ENCODE data around the gene PAQR7.

The PAQR7 gene

GRCh38 chr1:25885602-25886001 is 10.1 kb upstream of the PAQR7 start:
- Histone ChIP-seq H3K36me3 (ENCODE audit: control insufficient read depth, insufficient read depth, low read length) (no peaks in the 10 kb centered on the region), H3K27me3 (ENCODE audit: insufficient read depth, low read length, poor library complexity) (no peaks in the 10 kb centered on the region), H3K79me2 (ENCODE audit: control insufficient read depth, insufficient read depth, low read length) (no peaks in the 10 kb centered on the region), H3K27ac (ENCODE audit: low read depth, low read length) (no peak overlapping the region), H3K4me1 (ENCODE audit: control insufficient read depth, low read depth, low read length) (no peaks in the 10 kb centered on the region), H2BK120ac (ENCODE audit: low read depth, low read length) (no peak overlapping the region), H3K4ac (ENCODE audit: low read depth, low read length) (no peak overlapping the region), H2BK15ac (replicated peaks; ENCODE audit: low read depth) (no peak overlapping the region), H3K23ac (ENCODE audit: low read length) (no peak overlapping the region), H3K4me2 (ENCODE audit: low read length) (no peak overlapping the region), H2AK5ac (ENCODE audit: low read length) (no peak overlapping the region), H3K9ac (ENCODE audit: low read length) (no peak overlapping the region), H4K5ac (ENCODE audit: low read length) (no peak overlapping the region), H3K56ac (ENCODE audit: low read length) (no peak overlapping the region), H3K4me3 (ENCODE audit: low read length) (no peak overlapping the region), H4K8ac (ENCODE audit: low read depth, low read length) (no peak overlapping the region), H2BK5ac (ENCODE audit: low read length) (no peak overlapping the region), H3K18ac (ENCODE audit: low read length) (no peak overlapping the region), H3K79me1 (ENCODE audit: low read length) (no peaks in the 10 kb centered on the region)
- WGBS (ENCODE audit: extremely low coverage, insufficient coverage, low lambda C conversion rate), result no CpG with 5 or more reads among the region's 1 CpG
- no peak for DNase-seq

GRCh38 chr1:25881266-25881665 is 5.8 kb upstream of the PAQR7 start:
- no peak overlapping the region for H3K4ac ChIP-seq (ENCODE audit: low read depth, low read length)
- no peak overlapping the region for H4K5ac ChIP-seq (ENCODE audit: low read length)
- no peak overlapping the region for H2AK5ac ChIP-seq (ENCODE audit: low read length)
- no peak overlapping the region for H3K9ac ChIP-seq (ENCODE audit: low read length)
- no peak overlapping the region for H3K56ac ChIP-seq (ENCODE audit: low read length)
- H3K23ac ChIP-seq (ENCODE audit: low read length), result no peak overlapping the region
- H3K4me1 ChIP-seq (ENCODE audit: control insufficient read depth, low read depth, low read length), result no peaks in the 10 kb centered on the region
- no peak overlapping the region for H4K8ac ChIP-seq (ENCODE audit: low read depth, low read length)
- H3K27ac ChIP-seq (ENCODE audit: low read depth, low read length), result no peak overlapping the region
- no peaks in the 10 kb centered on the region for H3K36me3 ChIP-seq (ENCODE audit: control insufficient read depth, insufficient read depth, low read length)
- H2BK120ac ChIP-seq (ENCODE audit: low read depth, low read length), result no peak overlapping the region
- no peaks in the 10 kb centered on the region for H3K79me1 ChIP-seq (ENCODE audit: low read length)
- no peak overlapping the region for H3K4me2 ChIP-seq (ENCODE audit: low read length)
- H3K18ac ChIP-seq (ENCODE audit: low read length), result no peak overlapping the region
- DNase-seq, result no peak
- H2BK5ac ChIP-seq (ENCODE audit: low read length), result no peak overlapping the region
- H3K27me3 ChIP-seq (ENCODE audit: insufficient read depth, low read length, poor library complexity), result no peaks in the 10 kb centered on the region
- WGBS (ENCODE audit: extremely low coverage, insufficient coverage, low lambda C conversion rate), result no CpG with 5 or more reads among the region's 11 CpGs
- no peak overlapping the region for H2BK15ac ChIP-seq (replicated peaks; ENCODE audit: low read depth)
- no peaks in the 10 kb centered on the region for H3K79me2 ChIP-seq (ENCODE audit: control insufficient read depth, insufficient read depth, low read length)
- H3K4me3 ChIP-seq (ENCODE audit: low read length), result no peak overlapping the region

GRCh38 chr1:25880518-25880917 is 5.0 kb upstream of the PAQR7 start:
- no CpG with 5 or more reads among the region's 5 CpGs for WGBS (ENCODE audit: extremely low coverage, insufficient coverage, low lambda C conversion rate)
- H3K27ac ChIP-seq (ENCODE audit: low read depth, low read length), result no peak overlapping the region

GRCh38 chr1:25879675-25880074 is 4.2 kb upstream of the PAQR7 start:
- no peak overlapping the region for H3K18ac ChIP-seq (ENCODE audit: low read length)
- no peak overlapping the region for H3K4me3 ChIP-seq (ENCODE audit: low read length)
- no peaks in the 10 kb centered on the region for H3K27me3 ChIP-seq (ENCODE audit: insufficient read depth, low read length, poor library complexity)
- H3K4me1 ChIP-seq (ENCODE audit: control insufficient read depth, low read depth, low read length), result peaks cover 4% of the 10 kb centered on the region
- H3K36me3 ChIP-seq (ENCODE audit: control insufficient read depth, insufficient read depth, low read length), result no peaks in the 10 kb centered on the region
- H3K23ac ChIP-seq (ENCODE audit: low read length), result no peak overlapping the region
- H2BK5ac ChIP-seq (ENCODE audit: low read length), result no peak overlapping the region
- no peak overlapping the region for H3K4ac ChIP-seq (ENCODE audit: low read depth, low read length)
- H3K9ac ChIP-seq (ENCODE audit: low read length), result no peak overlapping the region
- H3K79me2 ChIP-seq (ENCODE audit: control insufficient read depth, insufficient read depth, low read length), result no peaks in the 10 kb centered on the region
- H2BK120ac ChIP-seq (ENCODE audit: low read depth, low read length), result no peak overlapping the region
- H2BK15ac ChIP-seq (replicated peaks; ENCODE audit: low read depth), result no peak overlapping the region
- H3K56ac ChIP-seq (ENCODE audit: low read length), result no peak overlapping the region
- no CpG with 5 or more reads among the region's 2 CpGs for WGBS (ENCODE audit: extremely low coverage, insufficient coverage, low lambda C conversion rate)
- H2AK5ac ChIP-seq (ENCODE audit: low read length), result no peak overlapping the region
- H3K27ac ChIP-seq (ENCODE audit: low read depth, low read length), result no peak overlapping the region
- H3K79me1 ChIP-seq (ENCODE audit: low read length), result no peaks in the 10 kb centered on the region
- H4K5ac ChIP-seq (ENCODE audit: low read length), result no peak overlapping the region
- no peak for DNase-seq
- H3K4me2 ChIP-seq (ENCODE audit: low read length), result no peak overlapping the region
- no peak overlapping the region for H4K8ac ChIP-seq (ENCODE audit: low read depth, low read length)

More at GRCh38 chr1:25880518-25880917, 5.0 kb upstream of the PAQR7 start:
- no peak overlapping the region for H4K5ac ChIP-seq (ENCODE audit: low read length)
- no peak overlapping the region for H3K4me3 ChIP-seq (ENCODE audit: low read length)
- H3K4me2 ChIP-seq (ENCODE audit: low read length), result no peak overlapping the region
- no peak overlapping the region for H4K8ac ChIP-seq (ENCODE audit: low read depth, low read length)
- H3K36me3 ChIP-seq (ENCODE audit: control insufficient read depth, insufficient read depth, low read length), result no peaks in the 10 kb centered on the region
- no peak overlapping the region for H2AK5ac ChIP-seq (ENCODE audit: low read length)
- no peak overlapping the region for H3K4ac ChIP-seq (ENCODE audit: low read depth, low read length)
- H3K9ac ChIP-seq (ENCODE audit: low read length), result no peak overlapping the region
- no peaks in the 10 kb centered on the region for H3K79me1 ChIP-seq (ENCODE audit: low read length)
- no peak overlapping the region for H3K18ac ChIP-seq (ENCODE audit: low read length)
- H2BK5ac ChIP-seq (ENCODE audit: low read length), result no peak overlapping the region
- peaks cover 2% of the 10 kb centered on the region for H3K4me1 ChIP-seq (ENCODE audit: control insufficient read depth, low read depth, low read length)
- DNase-seq, result no peak
- H3K56ac ChIP-seq (ENCODE audit: low read length), result no peak overlapping the region
- H2BK15ac ChIP-seq (replicated peaks; ENCODE audit: low read depth), result no peak overlapping the region
- no peak overlapping the region for H3K23ac ChIP-seq (ENCODE audit: low read length)
- H2BK120ac ChIP-seq (ENCODE audit: low read depth, low read length), result no peak overlapping the region
- no peaks in the 10 kb centered on the region for H3K27me3 ChIP-seq (ENCODE audit: insufficient read depth, low read length, poor library complexity)
- no peaks in the 10 kb centered on the region for H3K79me2 ChIP-seq (ENCODE audit: control insufficient read depth, insufficient read depth, low read length)

- Histone ChIP-seq H3K4me1 (ENCODE audit: control insufficient read depth, low read depth, low read length) (peaks cover 4% of the 10 kb centered on the region), H4K8ac (ENCODE audit: low read depth, low read length) (no peak overlapping the region), H2BK5ac (ENCODE audit: low read length) (no peak overlapping the region), H3K79me2 (ENCODE audit: control insufficient read depth, insufficient read depth, low read length) (no peaks in the 10 kb centered on the region), H3K36me3 (ENCODE audit: control insufficient read depth, insufficient read depth, low read length) (no peaks in the 10 kb centered on the region), H3K27me3 (ENCODE audit: insufficient read depth, low read length, poor library complexity) (no peaks in the 10 kb centered on the region), H3K9ac (ENCODE audit: low read length) (no peak overlapping the region), H2AK5ac (ENCODE audit: low read length) (no peak overlapping the region), H3K79me1 (ENCODE audit: low read length) (no peaks in the 10 kb centered on the region), H3K4me2 (ENCODE audit: low read length) (no peak overlapping the region), H3K4me3 (ENCODE audit: low read length) (no peak overlapping the region), H2BK120ac (ENCODE audit: low read depth, low read length) (no peak overlapping the region), H4K5ac (ENCODE audit: low read length) (no peak overlapping the region), H3K27ac (ENCODE audit: low read depth, low read length) (no peak overlapping the region), H3K4ac (ENCODE audit: low read depth, low read length) (no peak overlapping the region), H2BK15ac (replicated peaks; ENCODE audit: low read depth) (no peak overlapping the region), H3K56ac (ENCODE audit: low read length) (no peak overlapping the region), H3K23ac (ENCODE audit: low read length) (no peak overlapping the region), H3K18ac (ENCODE audit: low read length) (no peak overlapping the region)
- DNase-seq, result no peak
- no CpG with 5 or more reads among the region's 5 CpGs for WGBS (ENCODE audit: extremely low coverage, insufficient coverage, low lambda C conversion rate)
These were observed 3.2 kb upstream of the PAQR7 start for GRCh38 chr1:25878690-25879089.

- no peaks in the 10 kb centered on the region for H3K79me2 ChIP-seq (ENCODE audit: control insufficient read depth, insufficient read depth, low read length)
- H3K4ac ChIP-seq (ENCODE audit: low read depth, low read length), result no peak overlapping the region
- no peak overlapping the region for H2BK15ac ChIP-seq (replicated peaks; ENCODE audit: low read depth)
- H3K4me1 ChIP-seq (ENCODE audit: control insufficient read depth, low read depth, low read length), result peaks cover 4% of the 10 kb centered on the region
- DNase-seq, result no peak
- H2BK5ac ChIP-seq (ENCODE audit: low read length), result no peak overlapping the region
- H4K8ac ChIP-seq (ENCODE audit: low read depth, low read length), result no peak overlapping the region
- H2AK5ac ChIP-seq (ENCODE audit: low read length), result no peak overlapping the region
- H3K18ac ChIP-seq (ENCODE audit: low read length), result no peak overlapping the region
- no peaks in the 10 kb centered on the region for H3K27me3 ChIP-seq (ENCODE audit: insufficient read depth, low read length, poor library complexity)
- H3K79me1 ChIP-seq (ENCODE audit: low read length), result no peaks in the 10 kb centered on the region
- no peak overlapping the region for H3K27ac ChIP-seq (ENCODE audit: low read depth, low read length)
- no peak overlapping the region for H3K9ac ChIP-seq (ENCODE audit: low read length)
- no peak overlapping the region for H3K4me2 ChIP-seq (ENCODE audit: low read length)
- no peak overlapping the region for H2BK120ac ChIP-seq (ENCODE audit: low read depth, low read length)
- no peak overlapping the region for H4K5ac ChIP-seq (ENCODE audit: low read length)
- no CpG with 5 or more reads among the region's 2 CpGs for WGBS (ENCODE audit: extremely low coverage, insufficient coverage, low lambda C conversion rate)
- no peak overlapping the region for H3K4me3 ChIP-seq (ENCODE audit: low read length)
- H3K36me3 ChIP-seq (ENCODE audit: control insufficient read depth, insufficient read depth, low read length), result no peaks in the 10 kb centered on the region
- no peak overlapping the region for H3K56ac ChIP-seq (ENCODE audit: low read length)
- H3K23ac ChIP-seq (ENCODE audit: low read length), result no peak overlapping the region
These were observed 1.6 kb upstream of the PAQR7 start for GRCh38 chr1:25877155-25877554.

All from mesendoderm (in vitro differentiated cells).